Activated T-cell treated with anti-CD3 and anti-CD28 coated beads, Interleukin-2, amount 50 U/mL, for 1 hour (primary cell): ENCODE results near the gene PAMR1.
"Not testable (repeated sequence)": the region's sequence is repeated elsewhere in the genome, so short reads cannot be mapped to it uniquely, and the experiment has no call there.

Experiments
- DNase-seq: peaks from one replicate; pipeline ENCODE4 v3.0.0-alpha.2; 2020

The PAMR1 gene

GRCh38 chr11:35541621-35542375 lies 16.4 kb upstream of the PAMR1 start:
- no peak for DNase-seq

- DNase-seq: no peak
Measured at GRCh38 chr11:35540526-35540925, 15.1 kb upstream of the PAMR1 start.

- DNase-seq: no peak
Measured at GRCh38 chr11:35539781-35540281, 14.4 kb upstream of the PAMR1 start.

DNA sequence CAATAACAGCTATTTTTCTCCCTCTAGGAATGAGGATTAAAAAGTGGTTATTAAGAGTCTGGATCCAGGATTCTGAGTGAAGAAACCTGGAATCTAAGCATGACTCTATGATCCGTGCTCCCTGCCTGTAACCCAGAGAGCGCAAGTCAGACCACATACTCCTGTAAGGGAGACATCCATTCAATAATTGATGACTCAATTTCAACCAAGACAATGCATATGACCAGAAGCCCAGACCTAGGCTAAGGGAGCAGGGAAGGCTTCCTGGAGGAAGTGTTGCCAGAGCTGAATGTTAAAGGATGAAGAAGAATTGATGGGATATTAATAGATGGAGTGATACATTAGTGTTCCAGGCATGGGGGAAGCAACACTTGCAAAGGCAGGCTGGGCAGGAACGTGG lies 13.8 kb upstream of the PAMR1 start:
- DNase-seq: no peak

- DNase-seq: no peak
Measured at GRCh38 chr11:35536470-35536869, 11.1 kb upstream of the PAMR1 start.

DNA sequence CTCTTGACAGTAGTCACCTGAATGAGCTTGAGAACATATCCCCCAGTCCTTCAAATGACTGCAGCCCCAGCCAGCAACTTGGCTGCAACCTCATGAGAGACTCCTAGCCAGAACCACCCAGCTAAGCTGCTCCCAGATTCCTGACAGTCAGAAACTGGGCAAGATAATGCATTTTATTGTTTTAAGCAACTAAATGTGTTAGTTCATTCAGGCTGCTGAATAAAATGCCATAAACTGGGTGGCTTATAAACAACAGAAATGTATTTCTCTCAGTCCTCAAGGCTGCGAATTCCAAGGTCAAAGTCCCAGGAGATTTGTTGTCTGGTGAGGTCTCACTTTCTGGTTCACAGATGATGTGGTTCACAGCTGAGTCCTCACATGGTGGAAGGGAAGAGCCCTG lies 5.8 kb upstream of the PAMR1 start:
- no peak for DNase-seq

DNA sequence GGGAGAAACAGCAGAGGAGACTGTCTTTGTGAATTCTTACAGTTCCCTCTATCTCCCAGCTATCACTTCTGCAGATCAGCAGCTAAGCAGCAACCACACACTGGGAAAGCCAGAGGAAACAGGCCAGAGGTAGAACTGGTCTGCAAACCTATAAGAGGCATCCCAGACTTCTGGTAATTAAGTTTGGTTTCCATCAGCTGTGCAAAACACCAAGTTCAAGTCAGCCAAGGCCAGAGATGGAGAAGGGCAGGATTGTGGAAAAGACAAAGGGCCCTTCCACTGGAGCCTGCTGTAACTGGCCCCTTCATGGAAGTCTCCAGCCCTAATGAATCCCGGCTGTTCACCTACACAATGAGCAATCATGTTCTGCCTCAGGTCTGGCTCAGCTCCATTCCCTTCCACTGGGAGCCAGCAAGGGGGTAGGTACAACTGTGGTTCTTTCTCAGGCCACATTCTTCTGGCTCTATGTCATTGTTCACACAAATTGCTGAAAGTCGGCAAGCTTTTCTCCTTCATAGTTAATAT lies 4.6 kb upstream of the PAMR1 start:
- DNase-seq: no peak

DNA sequence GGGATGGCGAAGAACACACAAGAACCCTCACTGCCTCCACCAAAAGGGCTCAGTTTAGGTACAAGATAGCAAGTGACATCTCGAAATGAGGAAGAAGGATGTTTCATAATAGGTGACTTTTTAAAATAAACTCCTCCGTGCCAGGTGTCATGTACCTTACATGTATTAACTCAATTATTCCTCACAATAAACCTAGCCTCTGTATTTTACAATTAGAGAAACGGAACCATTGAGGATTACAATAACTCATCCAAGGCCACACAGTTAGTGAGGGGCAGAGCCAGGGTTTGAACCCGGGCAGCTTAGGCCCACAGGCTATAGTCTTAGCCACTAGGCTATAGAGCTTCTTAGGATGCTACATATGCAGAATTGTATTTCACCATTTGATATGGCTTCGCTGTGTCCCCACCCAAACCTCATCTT lies 965 bp upstream of the PAMR1 start:
- DNase-seq: no peak

- DNase-seq: no peak
Measured at GRCh38 chr11:35524780-35525179, 636 bp downstream of the PAMR1 start.

- DNase-seq: no peak
Measured at GRCh38 chr11:35523861-35524260, 1.6 kb downstream of the PAMR1 start.

DNA sequence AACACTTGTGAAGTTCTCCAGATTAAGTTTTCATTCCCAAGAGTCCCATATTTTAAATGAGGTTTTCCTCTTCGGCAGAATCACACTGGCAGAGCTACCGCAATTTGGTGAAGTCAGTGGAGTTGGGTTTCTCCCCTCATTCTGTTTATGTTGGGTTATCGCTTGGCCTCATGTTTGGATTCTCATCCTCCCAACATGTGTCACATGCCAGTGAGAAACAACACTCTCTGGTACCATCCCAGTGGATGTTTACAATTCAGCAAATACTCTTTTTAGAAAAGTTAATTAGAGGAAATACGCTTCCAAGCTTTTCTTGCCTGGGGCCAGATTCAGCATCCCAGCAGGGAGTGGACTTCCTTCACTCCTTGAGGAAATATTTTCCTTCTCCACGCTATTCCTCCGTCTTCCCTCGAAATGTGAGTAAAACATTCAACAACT lies 2.1 kb downstream of the PAMR1 start:
- DNase-seq: no peak

- not testable (repeated sequence) for DNase-seq
Measured at GRCh38 chr11:35522091-35522490, 3.3 kb downstream of the PAMR1 start.

GRCh38 chr11:35520376-35520775 lies 5.0 kb downstream of the PAMR1 start:
- DNase-seq: no peak

- no peak for DNase-seq
Measured at GRCh38 chr11:35518766-35519165, 6.7 kb downstream of the PAMR1 start.

DNA sequence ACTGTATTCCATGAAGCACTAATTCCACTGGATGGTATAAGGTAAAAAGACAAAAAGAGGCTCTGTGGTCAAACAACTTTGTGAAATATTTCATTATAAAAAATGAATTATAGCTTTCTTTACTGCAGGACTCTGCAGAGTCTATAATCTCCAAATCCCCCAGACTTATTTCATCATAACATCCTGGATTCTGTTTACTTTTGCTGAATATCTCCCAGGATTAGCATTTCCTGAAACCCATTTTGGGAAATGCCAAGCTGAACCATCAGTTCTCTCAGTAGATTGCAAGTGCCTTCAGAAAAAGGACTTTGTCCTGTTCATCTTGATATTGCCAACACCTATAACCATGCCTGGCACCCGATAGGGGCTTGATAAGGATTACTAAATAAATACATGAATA lies 7.9 kb downstream of the PAMR1 start:
- no peak for DNase-seq

GRCh38 chr11:35516403-35516802 lies 9.0 kb downstream of the PAMR1 start:
- no peak for DNase-seq

DNA sequence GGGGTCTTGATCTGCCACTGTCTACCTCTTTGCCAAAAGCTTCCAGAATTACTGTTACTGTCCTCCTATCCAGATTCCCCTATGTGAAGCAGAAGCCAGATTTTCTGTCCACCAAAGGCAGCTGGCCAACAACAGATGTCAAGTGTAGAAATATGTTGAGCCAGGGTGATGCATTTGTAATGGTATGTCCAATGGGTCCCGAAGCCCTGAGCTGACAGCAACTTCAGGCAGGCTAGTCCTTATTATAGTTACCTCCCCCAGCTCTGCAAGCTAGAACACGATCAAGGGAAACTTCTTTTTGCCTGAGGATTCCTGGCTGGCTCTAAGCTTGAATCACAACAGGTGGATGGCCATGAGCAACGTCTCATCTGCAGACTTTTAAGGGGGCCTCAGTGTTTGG lies 10.2 kb downstream of the PAMR1 start:
- DNase-seq: no peak

GRCh38 chr11:35514481-35514880 lies 10.9 kb downstream of the PAMR1 start:
- DNase-seq: no peak

DNA sequence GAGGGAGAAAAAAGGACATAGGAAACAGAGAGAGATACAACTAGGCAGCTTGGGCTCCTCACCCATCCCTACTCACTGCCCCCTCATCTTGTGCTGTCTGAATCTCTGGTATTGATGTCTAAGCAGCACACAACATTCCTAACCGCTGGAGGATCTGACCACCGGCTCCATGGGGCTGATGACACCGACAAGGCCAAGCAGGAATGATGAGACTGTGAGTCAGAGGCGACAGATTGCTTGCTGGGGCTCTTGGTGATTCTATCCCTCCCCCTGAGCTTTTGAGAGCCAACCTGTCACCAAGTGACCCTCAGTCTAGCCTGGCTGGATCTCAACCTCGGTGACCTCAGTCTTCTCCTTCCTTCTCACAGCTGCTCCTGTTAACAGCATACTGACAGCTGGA lies 13.8 kb downstream of the PAMR1 start:
- no peak for DNase-seq

- DNase-seq: no peak
Measured at GRCh38 chr11:35507688-35508087, 17.7 kb downstream of the PAMR1 start.

GRCh38 chr11:35501776-35502175 lies 23.6 kb downstream of the PAMR1 start:
- DNase-seq: no peak

- DNase-seq: no peak
Measured at GRCh38 chr11:35500744-35501143, 24.7 kb downstream of the PAMR1 start.

- DNase-seq: no peak
Measured at GRCh38 chr11:35496416-35496815, 29.0 kb downstream of the PAMR1 start.

DNA sequence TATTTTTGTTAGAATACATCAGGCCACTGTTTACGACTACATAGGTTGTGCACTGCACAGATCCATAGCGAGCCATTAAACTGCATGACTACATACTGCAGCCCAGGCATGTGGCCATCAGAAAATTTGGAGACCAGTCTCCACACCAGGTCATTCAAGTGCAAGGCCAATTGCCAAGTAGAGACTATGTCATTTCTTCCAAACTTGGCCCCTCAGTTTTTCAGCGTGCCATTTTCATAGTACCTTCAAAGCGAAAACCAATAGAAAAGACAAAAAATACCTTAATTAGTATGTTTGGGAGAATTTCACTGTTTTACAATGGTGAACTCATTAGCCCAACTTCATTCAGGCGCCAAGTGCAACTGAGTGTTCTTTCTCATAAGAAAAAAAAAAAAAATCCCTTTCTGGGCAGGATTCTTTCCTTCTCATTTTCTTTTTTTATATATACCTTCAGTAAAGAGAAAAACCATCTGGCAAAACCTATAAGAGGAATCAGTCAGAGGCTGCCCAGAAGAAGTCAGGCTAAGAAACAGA lies 30.4 kb downstream of the PAMR1 start:
- DNase-seq: no peak
